K562 (cell line): Measurements from ENCODE around the gene NUP210. TPM values are rescaled to one million over a fixed set of nuclear protein-coding genes. Genes with fewer than 3 reads are reported as not detected.

Source experiments
- ETV6 ChIP-seq, 3 experiments: fragments of 150-350 bp in 1 of 3; sonication (generic) in 1 of 3; formaldehyde crosslinking in 1 of 3; IDR thresholded peaks; 2 replicates each; pipeline versions ENCODE4 v1.6.1 to v1.8.0; 2014 to 2022; ENCODE audit warnings: borderline replicate concordance in 2 of 3, low read depth in 2 of 3, antibody characterized with exemption in 1 of 3, low read length in 1 of 3, mild to moderate bottlenecking in 1 of 3, missing genetic modification reagents in 1 of 3
- HMGN3 ChIP-seq: IDR thresholded peaks from 2 replicates; pipeline ENCODE4 v1.6.1; 2011; ENCODE audit warnings: borderline replicate concordance, low read depth, mild to moderate bottlenecking, mixed read lengths, low read length; ENCODE audit not compliant: insufficient read length; ENCODE audit errors: extremely low read depth
- NONO ChIP-seq, 2 experiments: fragments of 200-400 bp in 1 of 2; fragments of 450-650 bp in 1 of 2; formaldehyde crosslinking in 1 of 2; IDR thresholded peaks; 2 replicates each; pipeline ENCODE4 v1.6.1; 2017; ENCODE audit warnings: low read depth in 2 of 2, mild to moderate bottlenecking in 2 of 2, moderate library complexity in 2 of 2, low read length in 1 of 2
- ZBTB7A ChIP-seq: IDR thresholded peaks from 2 replicates; pipeline ENCODE4 v1.6.1; 2011; ENCODE audit warnings: low read depth, mild to moderate bottlenecking, low read length, moderate library complexity, borderline replicate concordance; ENCODE audit not compliant: control insufficient read depth
- ZC3H4 ChIP-seq: sonication (generic); formaldehyde crosslinking; IDR thresholded peaks from 2 replicates; pipeline ENCODE4 v1.9.0; 2021; ENCODE audit warnings: missing genetic modification reagents, borderline replicate concordance
- ZNF184 ChIP-seq: sonication (generic); formaldehyde crosslinking; IDR thresholded peaks from 2 replicates; pipeline ENCODE4 v1.5.0; 2020; ENCODE audit warnings: missing genetic modification reagents
- polyA plus RNA-seq, 8 experiments: library from polyadenylated mRNA; depleted of rRNA in 4 of 8; stranded (reverse) in 5 of 8; unstranded in 3 of 8; fragments of >200 nt; fragmentation: Nextera tagmentation in 2 of 8; fragmentation: Illumina TruSeq in 1 of 8; extraction: Ambion mirVana in 2 of 8; extraction: Trizol in 1 of 8; gene quantifications; 2 replicates each; pipeline versions ENCODE4 v1.2.1 to v1.2.3, GENCODE V29; 2011 to 2014; ENCODE audit warnings: inconsistent platforms in 1 of 8, missing spikeins in 1 of 8
- total RNA-seq, 7 experiments: library from RNA; depleted of rRNA in 6 of 7; stranded (reverse); fragments of >200 nt in 6 of 7; fragmentation: Illumina TruSeq in 2 of 7; extraction: Trizol in 2 of 7; gene quantifications; 2 replicates each; pipeline versions ENCODE4 v1.2.1 to v1.2.3, GENCODE V29; 2011 to 2021; ENCODE audit warnings: low replicate concordance in 1 of 7
- TF ChIP-seq, protein P1 (sequence below): fragments of 450-650 bp; IDR thresholded peaks from 2 replicates; pipeline ENCODE4 v1.6.1; 2016; ENCODE audit warnings: mild to moderate bottlenecking, moderate library complexity
- TF ChIP-seq, protein P2 (sequence below), 3 experiments: IDR thresholded peaks in 2 of 3; conservative IDR thresholded peaks in 1 of 3; 2 replicates each; pipeline ENCODE4 v1.5.1; 2011 to 2012; ENCODE audit warnings: low read length in 3 of 3, mild to moderate bottlenecking in 3 of 3, control low read depth in 2 of 3, improper control_type of control experiment in 1 of 3, inconsistent platforms in 1 of 3, low read depth in 1 of 3, mixed read lengths in 1 of 3, moderate library complexity in 1 of 3; ENCODE audit not compliant: insufficient read depth in 2 of 3

NUP210 gene
- total and polyA plus RNA-seq, 9 of the 15 experiments (the other 6 are each of a cell fraction or from before 2014, with no cell fraction given) = 1.2 to 138 (median 44.0) TPM

DNA sequence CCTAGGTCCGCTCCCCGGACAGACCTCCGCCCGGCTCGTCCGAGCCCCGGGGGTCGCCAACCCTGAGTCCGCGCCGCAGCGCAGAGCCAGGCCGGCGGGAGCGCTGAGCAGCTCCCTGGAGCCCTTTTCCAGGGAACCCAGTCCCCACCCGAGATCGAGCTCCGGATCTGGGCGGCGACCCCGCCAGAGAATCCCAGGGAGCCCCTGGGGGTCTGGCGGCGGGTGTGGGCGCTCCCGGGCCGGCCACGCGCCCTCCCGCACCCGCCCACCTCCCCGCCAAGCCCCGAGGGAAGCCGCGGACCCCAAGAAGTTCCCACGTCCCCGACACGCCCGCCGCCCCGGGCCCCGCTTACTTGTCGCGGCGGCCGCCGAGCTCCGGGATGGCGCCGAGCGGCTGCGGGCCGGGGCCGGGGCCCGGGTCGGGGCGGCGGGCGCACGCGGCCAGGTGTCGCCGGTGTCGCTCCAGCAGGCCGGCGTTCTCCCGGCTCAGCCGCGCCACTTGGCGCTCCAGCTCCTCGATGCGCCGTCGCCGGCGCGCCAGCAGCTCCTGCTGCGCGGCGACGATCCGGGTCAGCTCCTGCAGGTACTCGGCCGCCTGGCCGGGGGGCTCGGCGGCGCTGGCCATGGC, 137.7 kb downstream of the NUP210 start (continued):
- peak in 1 of 2 experiments; percentile 47; a peak in 1 of 4 replicates for TF ChIP-seq NONO (IDR thresholded peaks at IDR 0.05; ENCODE audit: low read depth in 2 of 2, low read length in 1 of 2)
- TF ChIP-seq HMGN3 = peak; percentile 12
- no peak for TF ChIP-seq ZNF184 (CRISPR knock-in tag)
- no peak for TF ChIP-seq ZC3H4
- TF ChIP-seq, protein P1, sequence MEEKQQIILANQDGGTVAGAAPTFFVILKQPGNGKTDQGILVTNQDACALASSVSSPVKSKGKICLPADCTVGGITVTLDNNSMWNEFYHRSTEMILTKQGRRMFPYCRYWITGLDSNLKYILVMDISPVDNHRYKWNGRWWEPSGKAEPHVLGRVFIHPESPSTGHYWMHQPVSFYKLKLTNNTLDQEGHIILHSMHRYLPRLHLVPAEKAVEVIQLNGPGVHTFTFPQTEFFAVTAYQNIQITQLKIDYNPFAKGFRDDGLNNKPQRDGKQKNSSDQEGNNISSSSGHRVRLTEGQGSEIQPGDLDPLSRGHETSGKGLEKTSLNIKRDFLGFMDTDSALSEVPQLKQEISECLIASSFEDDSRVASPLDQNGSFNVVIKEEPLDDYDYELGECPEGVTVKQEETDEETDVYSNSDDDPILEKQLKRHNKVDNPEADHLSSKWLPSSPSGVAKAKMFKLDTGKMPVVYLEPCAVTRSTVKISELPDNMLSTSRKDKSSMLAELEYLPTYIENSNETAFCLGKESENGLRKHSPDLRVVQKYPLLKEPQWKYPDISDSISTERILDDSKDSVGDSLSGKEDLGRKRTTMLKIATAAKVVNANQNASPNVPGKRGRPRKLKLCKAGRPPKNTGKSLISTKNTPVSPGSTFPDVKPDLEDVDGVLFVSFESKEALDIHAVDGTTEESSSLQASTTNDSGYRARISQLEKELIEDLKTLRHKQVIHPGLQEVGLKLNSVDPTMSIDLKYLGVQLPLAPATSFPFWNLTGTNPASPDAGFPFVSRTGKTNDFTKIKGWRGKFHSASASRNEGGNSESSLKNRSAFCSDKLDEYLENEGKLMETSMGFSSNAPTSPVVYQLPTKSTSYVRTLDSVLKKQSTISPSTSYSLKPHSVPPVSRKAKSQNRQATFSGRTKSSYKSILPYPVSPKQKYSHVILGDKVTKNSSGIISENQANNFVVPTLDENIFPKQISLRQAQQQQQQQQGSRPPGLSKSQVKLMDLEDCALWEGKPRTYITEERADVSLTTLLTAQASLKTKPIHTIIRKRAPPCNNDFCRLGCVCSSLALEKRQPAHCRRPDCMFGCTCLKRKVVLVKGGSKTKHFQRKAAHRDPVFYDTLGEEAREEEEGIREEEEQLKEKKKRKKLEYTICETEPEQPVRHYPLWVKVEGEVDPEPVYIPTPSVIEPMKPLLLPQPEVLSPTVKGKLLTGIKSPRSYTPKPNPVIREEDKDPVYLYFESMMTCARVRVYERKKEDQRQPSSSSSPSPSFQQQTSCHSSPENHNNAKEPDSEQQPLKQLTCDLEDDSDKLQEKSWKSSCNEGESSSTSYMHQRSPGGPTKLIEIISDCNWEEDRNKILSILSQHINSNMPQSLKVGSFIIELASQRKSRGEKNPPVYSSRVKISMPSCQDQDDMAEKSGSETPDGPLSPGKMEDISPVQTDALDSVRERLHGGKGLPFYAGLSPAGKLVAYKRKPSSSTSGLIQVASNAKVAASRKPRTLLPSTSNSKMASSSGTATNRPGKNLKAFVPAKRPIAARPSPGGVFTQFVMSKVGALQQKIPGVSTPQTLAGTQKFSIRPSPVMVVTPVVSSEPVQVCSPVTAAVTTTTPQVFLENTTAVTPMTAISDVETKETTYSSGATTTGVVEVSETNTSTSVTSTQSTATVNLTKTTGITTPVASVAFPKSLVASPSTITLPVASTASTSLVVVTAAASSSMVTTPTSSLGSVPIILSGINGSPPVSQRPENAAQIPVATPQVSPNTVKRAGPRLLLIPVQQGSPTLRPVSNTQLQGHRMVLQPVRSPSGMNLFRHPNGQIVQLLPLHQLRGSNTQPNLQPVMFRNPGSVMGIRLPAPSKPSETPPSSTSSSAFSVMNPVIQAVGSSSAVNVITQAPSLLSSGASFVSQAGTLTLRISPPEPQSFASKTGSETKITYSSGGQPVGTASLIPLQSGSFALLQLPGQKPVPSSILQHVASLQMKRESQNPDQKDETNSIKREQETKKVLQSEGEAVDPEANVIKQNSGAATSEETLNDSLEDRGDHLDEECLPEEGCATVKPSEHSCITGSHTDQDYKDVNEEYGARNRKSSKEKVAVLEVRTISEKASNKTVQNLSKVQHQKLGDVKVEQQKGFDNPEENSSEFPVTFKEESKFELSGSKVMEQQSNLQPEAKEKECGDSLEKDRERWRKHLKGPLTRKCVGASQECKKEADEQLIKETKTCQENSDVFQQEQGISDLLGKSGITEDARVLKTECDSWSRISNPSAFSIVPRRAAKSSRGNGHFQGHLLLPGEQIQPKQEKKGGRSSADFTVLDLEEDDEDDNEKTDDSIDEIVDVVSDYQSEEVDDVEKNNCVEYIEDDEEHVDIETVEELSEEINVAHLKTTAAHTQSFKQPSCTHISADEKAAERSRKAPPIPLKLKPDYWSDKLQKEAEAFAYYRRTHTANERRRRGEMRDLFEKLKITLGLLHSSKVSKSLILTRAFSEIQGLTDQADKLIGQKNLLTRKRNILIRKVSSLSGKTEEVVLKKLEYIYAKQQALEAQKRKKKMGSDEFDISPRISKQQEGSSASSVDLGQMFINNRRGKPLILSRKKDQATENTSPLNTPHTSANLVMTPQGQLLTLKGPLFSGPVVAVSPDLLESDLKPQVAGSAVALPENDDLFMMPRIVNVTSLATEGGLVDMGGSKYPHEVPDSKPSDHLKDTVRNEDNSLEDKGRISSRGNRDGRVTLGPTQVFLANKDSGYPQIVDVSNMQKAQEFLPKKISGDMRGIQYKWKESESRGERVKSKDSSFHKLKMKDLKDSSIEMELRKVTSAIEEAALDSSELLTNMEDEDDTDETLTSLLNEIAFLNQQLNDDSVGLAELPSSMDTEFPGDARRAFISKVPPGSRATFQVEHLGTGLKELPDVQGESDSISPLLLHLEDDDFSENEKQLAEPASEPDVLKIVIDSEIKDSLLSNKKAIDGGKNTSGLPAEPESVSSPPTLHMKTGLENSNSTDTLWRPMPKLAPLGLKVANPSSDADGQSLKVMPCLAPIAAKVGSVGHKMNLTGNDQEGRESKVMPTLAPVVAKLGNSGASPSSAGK = no peak
- TF ChIP-seq, protein P2, sequence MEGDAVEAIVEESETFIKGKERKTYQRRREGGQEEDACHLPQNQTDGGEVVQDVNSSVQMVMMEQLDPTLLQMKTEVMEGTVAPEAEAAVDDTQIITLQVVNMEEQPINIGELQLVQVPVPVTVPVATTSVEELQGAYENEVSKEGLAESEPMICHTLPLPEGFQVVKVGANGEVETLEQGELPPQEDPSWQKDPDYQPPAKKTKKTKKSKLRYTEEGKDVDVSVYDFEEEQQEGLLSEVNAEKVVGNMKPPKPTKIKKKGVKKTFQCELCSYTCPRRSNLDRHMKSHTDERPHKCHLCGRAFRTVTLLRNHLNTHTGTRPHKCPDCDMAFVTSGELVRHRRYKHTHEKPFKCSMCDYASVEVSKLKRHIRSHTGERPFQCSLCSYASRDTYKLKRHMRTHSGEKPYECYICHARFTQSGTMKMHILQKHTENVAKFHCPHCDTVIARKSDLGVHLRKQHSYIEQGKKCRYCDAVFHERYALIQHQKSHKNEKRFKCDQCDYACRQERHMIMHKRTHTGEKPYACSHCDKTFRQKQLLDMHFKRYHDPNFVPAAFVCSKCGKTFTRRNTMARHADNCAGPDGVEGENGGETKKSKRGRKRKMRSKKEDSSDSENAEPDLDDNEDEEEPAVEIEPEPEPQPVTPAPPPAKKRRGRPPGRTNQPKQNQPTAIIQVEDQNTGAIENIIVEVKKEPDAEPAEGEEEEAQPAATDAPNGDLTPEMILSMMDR (IDR thresholded peaks at IDR 0.05 in 2 of 3, conservative IDR thresholded peaks at IDR 0.05 in 1 of 3; ENCODE audit: insufficient read depth in 2 of 3, low read depth in 1 of 3, low read length in 3 of 3) = 0 out of 6 replicates have a peak, but pooled peaks of 1 of the 3 experiments have one; percentile 0
- TF ChIP-seq ZBTB7A = peak; percentile 23; the same call in 1 of the 2 replicates
- no peak for TF ChIP-seq ETV6 (IDR thresholded peaks at IDR 0.05; ENCODE audit: borderline replicate concordance in 1 of 2, low read depth in 2 of 2, low read length in 1 of 2)
- no peak for TF ChIP-seq ETV6 (CRISPR knock-in tag; IDR thresholded peaks at IDR 0.05; ENCODE audit: borderline replicate concordance)
